PC-9 (cell line): ENCODE data around the gene CTNNA1.

ENCODE experiments used
- EZH2 ChIP-seq: fragments of 200-600 bp; sonication (generic); IDR thresholded peaks from 2 replicates; pipeline ENCODE4 v1.8.0; 2017; ENCODE audit warnings: antibody characterized with exemption, low read depth
- TF ChIP-seq, protein P1 (sequence below): fragments of 200-600 bp; sonication (generic); conservative IDR thresholded peaks from 2 replicates; pipeline ENCODE4 v1.6.1; 2017; ENCODE audit warnings: mixed run types, antibody characterized with exemption, mild to moderate bottlenecking, moderate library complexity

DNA sequence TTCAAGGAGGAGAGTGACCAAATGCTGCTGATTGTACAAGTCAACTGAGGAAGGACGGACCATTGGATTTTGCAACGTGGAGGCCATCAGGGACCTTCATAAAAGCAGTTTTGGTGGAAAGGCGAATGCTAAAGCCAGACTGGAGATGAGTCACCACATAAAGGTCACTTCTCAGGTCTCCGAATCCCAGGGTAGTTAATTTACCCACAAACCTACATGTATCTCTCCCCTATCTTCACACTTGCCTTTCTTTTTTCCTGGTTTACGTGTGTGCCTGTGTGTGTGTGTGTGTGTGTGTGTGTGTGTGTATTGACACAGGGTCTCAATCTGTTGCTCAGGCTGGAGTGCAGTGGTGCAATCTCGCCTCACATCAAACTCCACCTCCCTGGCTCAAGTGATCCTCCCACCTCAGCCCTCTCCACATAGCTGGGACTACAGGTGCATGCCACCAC lies 4.6 kb upstream of the CTNNA1 start:
- no peak for TF ChIP-seq EZH2
- TF ChIP-seq, protein P1, sequence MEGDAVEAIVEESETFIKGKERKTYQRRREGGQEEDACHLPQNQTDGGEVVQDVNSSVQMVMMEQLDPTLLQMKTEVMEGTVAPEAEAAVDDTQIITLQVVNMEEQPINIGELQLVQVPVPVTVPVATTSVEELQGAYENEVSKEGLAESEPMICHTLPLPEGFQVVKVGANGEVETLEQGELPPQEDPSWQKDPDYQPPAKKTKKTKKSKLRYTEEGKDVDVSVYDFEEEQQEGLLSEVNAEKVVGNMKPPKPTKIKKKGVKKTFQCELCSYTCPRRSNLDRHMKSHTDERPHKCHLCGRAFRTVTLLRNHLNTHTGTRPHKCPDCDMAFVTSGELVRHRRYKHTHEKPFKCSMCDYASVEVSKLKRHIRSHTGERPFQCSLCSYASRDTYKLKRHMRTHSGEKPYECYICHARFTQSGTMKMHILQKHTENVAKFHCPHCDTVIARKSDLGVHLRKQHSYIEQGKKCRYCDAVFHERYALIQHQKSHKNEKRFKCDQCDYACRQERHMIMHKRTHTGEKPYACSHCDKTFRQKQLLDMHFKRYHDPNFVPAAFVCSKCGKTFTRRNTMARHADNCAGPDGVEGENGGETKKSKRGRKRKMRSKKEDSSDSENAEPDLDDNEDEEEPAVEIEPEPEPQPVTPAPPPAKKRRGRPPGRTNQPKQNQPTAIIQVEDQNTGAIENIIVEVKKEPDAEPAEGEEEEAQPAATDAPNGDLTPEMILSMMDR = no peak
